Upper lobe of left lung (tissue), 4 donors: ENCODE measurements around the gene DPP3.

Experiments
- EP300 ChIP-seq, 4 donors: sonication (generic); formaldehyde crosslinking; IDR thresholded peaks; one replicate each; pipeline ENCODE4 v1.5.1; 2017; ENCODE audit warnings: antibody characterized with exemption in 4 of 4, control low read depth in 2 of 4
- POLR2A ChIP-seq, 4 donors: fragments of 450-650 bp; IDR thresholded peaks; one replicate each; pipeline ENCODE4 v1.5.1; 2016 to 2017; ENCODE audit warnings: antibody characterized with exemption in 4 of 4, mild to moderate bottlenecking in 2 of 4
- POLR2AphosphoS5 ChIP-seq, 2 donors: sonication (generic); formaldehyde crosslinking; IDR thresholded peaks; one replicate each; pipeline ENCODE4 v1.5.1; 2017; ENCODE audit warnings: antibody characterized with exemption in 2 of 2
- TF ChIP-seq, protein P1 (sequence below), 6 experiments: fragments of 450-650 bp in 4 of 6; fragments of 200-600 bp in 2 of 6; sonication (generic) in 2 of 6; IDR thresholded peaks; one replicate each; pipeline ENCODE4 v1.5.1; 2016 to 2019; ENCODE audit warnings: antibody characterized with exemption in 6 of 6

- TF ChIP-seq POLR2AphosphoS5 (IDR thresholded peaks at IDR 0.05) (no peak), POLR2A (IDR thresholded peaks at IDR 0.05) (no peak), EP300 (IDR thresholded peaks at IDR 0.05) (no peak)
- TF ChIP-seq, protein P1, sequence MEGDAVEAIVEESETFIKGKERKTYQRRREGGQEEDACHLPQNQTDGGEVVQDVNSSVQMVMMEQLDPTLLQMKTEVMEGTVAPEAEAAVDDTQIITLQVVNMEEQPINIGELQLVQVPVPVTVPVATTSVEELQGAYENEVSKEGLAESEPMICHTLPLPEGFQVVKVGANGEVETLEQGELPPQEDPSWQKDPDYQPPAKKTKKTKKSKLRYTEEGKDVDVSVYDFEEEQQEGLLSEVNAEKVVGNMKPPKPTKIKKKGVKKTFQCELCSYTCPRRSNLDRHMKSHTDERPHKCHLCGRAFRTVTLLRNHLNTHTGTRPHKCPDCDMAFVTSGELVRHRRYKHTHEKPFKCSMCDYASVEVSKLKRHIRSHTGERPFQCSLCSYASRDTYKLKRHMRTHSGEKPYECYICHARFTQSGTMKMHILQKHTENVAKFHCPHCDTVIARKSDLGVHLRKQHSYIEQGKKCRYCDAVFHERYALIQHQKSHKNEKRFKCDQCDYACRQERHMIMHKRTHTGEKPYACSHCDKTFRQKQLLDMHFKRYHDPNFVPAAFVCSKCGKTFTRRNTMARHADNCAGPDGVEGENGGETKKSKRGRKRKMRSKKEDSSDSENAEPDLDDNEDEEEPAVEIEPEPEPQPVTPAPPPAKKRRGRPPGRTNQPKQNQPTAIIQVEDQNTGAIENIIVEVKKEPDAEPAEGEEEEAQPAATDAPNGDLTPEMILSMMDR (IDR thresholded peaks at IDR 0.05): no peak
These were observed 68.8 kb downstream of the DPP3 start for GRCh38 chr11:66548774-66549630.
